ENCODE results near the gene GREM2.

DNA sequence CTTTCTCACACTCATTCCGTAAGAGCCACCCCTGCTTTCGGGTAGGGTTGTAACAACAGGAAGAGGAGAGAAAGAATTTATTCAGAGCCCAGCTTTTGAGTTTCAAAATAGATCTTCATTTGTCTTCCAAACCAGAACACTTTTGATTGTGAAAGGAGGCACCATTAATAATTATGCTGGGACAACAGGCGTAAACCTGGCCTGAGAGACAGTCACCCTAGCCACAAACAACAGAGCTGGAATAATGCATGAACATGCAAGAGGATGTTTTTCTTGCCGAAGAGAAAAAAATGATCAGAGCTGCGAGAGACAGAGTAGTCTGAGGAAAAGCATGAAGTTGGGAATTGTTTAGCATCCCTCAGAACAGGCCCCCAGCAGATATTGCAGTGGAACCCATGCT lies 18.5 kb upstream of the GREM2 start:
- TF ChIP-seq, protein P1, sequence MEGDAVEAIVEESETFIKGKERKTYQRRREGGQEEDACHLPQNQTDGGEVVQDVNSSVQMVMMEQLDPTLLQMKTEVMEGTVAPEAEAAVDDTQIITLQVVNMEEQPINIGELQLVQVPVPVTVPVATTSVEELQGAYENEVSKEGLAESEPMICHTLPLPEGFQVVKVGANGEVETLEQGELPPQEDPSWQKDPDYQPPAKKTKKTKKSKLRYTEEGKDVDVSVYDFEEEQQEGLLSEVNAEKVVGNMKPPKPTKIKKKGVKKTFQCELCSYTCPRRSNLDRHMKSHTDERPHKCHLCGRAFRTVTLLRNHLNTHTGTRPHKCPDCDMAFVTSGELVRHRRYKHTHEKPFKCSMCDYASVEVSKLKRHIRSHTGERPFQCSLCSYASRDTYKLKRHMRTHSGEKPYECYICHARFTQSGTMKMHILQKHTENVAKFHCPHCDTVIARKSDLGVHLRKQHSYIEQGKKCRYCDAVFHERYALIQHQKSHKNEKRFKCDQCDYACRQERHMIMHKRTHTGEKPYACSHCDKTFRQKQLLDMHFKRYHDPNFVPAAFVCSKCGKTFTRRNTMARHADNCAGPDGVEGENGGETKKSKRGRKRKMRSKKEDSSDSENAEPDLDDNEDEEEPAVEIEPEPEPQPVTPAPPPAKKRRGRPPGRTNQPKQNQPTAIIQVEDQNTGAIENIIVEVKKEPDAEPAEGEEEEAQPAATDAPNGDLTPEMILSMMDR (IDR thresholded peaks at IDR 0.05; ENCODE audit: low read depth, low read length), result no peak
- TF ChIP-seq POLR2A (IDR thresholded peaks at IDR 0.05; ENCODE audit: extremely low read depth, insufficient read length) (no peak), MYC (IDR thresholded peaks at IDR 0.05; ENCODE audit: low read depth, low read length) (no peak)
- TF ChIP-seq, protein P2, sequence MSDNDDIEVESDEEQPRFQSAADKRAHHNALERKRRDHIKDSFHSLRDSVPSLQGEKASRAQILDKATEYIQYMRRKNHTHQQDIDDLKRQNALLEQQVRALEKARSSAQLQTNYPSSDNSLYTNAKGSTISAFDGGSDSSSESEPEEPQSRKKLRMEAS (IDR thresholded peaks at IDR 0.05; ENCODE audit: low read depth, low read length), result no peak
